Progenitor cell of endocrine pancreas (in vitro differentiated cells): Measurements from ENCODE around the gene MRPL39. TPM values are rescaled to one million over a fixed set of nuclear protein-coding genes. Genes with fewer than 3 reads are reported as not detected.

Experiments
- DNase-seq: peaks from one replicate; pipeline ENCODE4 v3.0.0; 2021; ENCODE audit warnings: low spot score; ENCODE audit not compliant: unreplicated experiment
- H3K27ac Mint-ChIP-seq: 2 replicates; pipeline ENCODE4 v1.8.0; 2021; ENCODE audit warnings: mild to moderate bottlenecking, moderate library complexity, mixed read lengths
- H3K27me3 Mint-ChIP-seq: 2 replicates; pipeline ENCODE4 v1.8.0; 2021; ENCODE audit warnings: mixed read lengths
- H3K36me3 Mint-ChIP-seq: 2 replicates; pipeline ENCODE4 v1.8.0; 2022; ENCODE audit warnings: mixed read lengths; ENCODE audit not compliant: insufficient read depth
- H3K4me1 Mint-ChIP-seq: 2 replicates; pipeline ENCODE4 v1.8.0; 2021; ENCODE audit warnings: low read depth, mixed read lengths
- H3K4me3 Mint-ChIP-seq: 2 replicates; pipeline ENCODE4 v1.8.0; 2021; ENCODE audit warnings: low read depth, mild to moderate bottlenecking, moderate library complexity, mixed read lengths
- H3K9me3 Mint-ChIP-seq: 2 replicates; pipeline ENCODE4 v1.8.0; 2021; ENCODE audit warnings: low read depth, mixed read lengths
- CTCF ChIP-seq: fragments of 200-600 bp; sonication (generic); IDR thresholded peaks from one replicate; pipeline ENCODE4 v1.5.0; 2021; ENCODE audit warnings: antibody characterized with exemption, mild to moderate bottlenecking; ENCODE audit not compliant: unreplicated experiment
- total RNA-seq: library from RNA; stranded (reverse); gene quantifications from 2 replicates; pipeline ENCODE4 v1.2.1, GENCODE V29; 2021

MRPL39 gene
- total RNA-seq, 1 donor from 2014 or later: 30.7 TPM

GRCh38 chr21:25536752-25537151, 70.5 kb downstream of the MRPL39 start:
- H3K27me3 Mint-ChIP-seq: no peaks in the 10 kb centered on the region
- H3K36me3 Mint-ChIP-seq: peaks cover 1% of the 10 kb centered on the region
- no peak overlapping the region for H3K27ac Mint-ChIP-seq
- H3K4me3 Mint-ChIP-seq: no peak overlapping the region
- peaks cover 3% of the 10 kb centered on the region for H3K9me3 Mint-ChIP-seq
- no peak for TF ChIP-seq CTCF
- DNase-seq: no peak
- no peaks in the 10 kb centered on the region for H3K4me1 Mint-ChIP-seq

GRCh38 chr21:25535849-25536248, 71.4 kb downstream of the MRPL39 start:
- DNase-seq: no peak
- Mint-ChIP-seq H3K27me3 (no peaks in the 10 kb centered on the region), H3K27ac (no peak overlapping the region), H3K4me1 (no peaks in the 10 kb centered on the region), H3K36me3 (peaks cover 1% of the 10 kb centered on the region), H3K4me3 (no peak overlapping the region), H3K9me3 (peaks cover 3% of the 10 kb centered on the region)
- TF ChIP-seq CTCF: no peak

Other genes starting within 250 kb of the MRPL39 start
- gene JAM2, start 31.8 kb upstream of the MRPL39 start, total RNA-seq: 2.2 and 2.4 TPM in 2 replicates
- gene ATP5PF, start 127.4 kb upstream of the MRPL39 start, total RNA-seq: 138 and 144 TPM in 2 replicates
- 21.8 and 23.5 TPM in 2 replicates for gene GABPA, start 127.5 kb upstream of the MRPL39 start, total RNA-seq